Coronary artery (tissue), 2 donors: Measurements from ENCODE around the gene MORF4L2.

Experiments used
- DNase-seq: peaks from one replicate; pipeline ENCODE4 v3.0.0-alpha.2; 2017; ENCODE audit warnings: low spot score
- H3K27ac ChIP-seq, 2 donors: fragments of 200-600 bp; sonication (generic); one replicate each; pipeline ENCODE4 v1.5.1; 2016 to 2019
- H3K4me3 ChIP-seq: fragments of 200-600 bp; sonication (generic); 2 replicates; pipeline ENCODE4 v1.5.1; 2016; ENCODE audit warnings: mild to moderate bottlenecking, moderate library complexity
- CTCF ChIP-seq: fragments of 200-600 bp; sonication (generic); IDR thresholded peaks from one replicate; pipeline ENCODE4 v1.5.1; 2019; ENCODE audit warnings: antibody characterized with exemption

MORF4L2 gene

DNA sequence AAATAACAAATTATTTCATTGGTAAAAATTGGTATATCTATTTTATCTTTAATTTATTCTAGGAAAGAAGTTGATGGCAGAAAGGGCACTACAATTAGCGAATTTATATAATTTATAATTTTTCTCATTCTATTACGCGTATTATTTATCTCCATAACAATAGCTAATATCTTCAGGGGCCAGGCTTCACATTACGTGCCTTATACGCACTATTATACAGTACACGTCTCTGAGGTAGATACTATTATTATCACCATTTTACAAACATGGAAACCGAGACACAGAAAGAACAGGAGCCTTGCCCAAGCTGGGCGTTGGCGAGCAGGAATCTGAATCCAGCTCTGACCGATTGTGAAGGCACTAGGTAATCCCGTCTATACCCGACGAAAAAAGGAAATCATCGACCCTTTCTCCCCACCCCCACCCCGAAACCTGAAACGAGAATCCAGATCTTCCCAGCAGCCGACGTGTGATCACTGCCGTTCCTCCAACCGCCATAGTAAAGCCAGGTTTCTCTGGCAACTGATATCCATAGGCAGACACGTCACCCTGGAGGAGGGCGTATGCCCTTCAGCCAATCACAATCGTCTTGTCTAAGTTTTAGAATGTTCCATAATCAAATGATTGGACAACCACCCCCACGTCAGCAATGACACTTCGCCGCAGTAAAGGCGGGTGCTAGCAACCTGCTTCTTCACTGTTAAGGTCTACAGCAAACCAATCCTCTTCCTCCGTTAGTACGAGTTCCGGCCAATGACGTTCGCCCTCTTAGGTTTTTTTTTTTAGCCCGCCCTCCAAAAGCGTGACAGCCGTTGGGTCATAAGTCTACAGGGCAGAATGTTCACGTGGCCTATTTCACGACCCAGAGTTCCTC lies at the start of gene MORF4L2:
Gene MORF4L2 (minus strand): TSS at position 501 of the 874 bp plus-strand sequence. CDS start 9,672 bp downstream, outside the sequence.
- DNase-seq: peak; percentile 96
- Histone ChIP-seq H3K4me3 (peak within 1 kb of the TSS; percentile 74), H3K27ac (peak within 1 kb of the TSS; percentile 88 to 96)
- no peak for TF ChIP-seq CTCF

DNA sequence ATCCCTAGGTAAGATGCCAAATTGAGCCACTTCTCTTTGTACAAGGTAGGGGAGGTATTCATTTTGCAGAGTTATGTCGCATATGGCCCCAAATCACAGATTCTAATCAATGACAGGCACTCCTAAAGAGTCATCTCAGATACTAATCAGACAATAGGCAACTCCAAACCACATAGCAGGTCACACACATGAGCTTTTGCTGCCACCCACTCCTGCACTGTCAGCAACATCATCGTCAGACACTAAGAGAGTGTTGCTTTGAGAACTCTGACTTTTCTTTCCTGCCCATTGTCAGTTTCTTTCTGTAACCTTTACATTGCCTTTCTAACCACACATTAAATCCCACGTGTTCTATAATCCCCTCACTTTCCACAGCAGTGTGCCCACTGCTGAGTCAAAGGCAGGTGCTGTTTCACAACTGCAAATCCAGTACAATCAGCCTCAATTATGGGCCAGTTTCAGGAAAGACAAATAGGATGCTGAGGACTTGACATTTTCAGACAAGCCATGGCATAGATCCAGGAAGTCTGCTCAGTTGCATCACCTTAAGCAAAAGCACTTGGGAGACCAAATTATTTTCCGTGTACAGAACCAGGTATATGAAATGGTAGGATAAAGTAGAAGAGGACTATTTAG lies 47.7 kb upstream of the MORF4L2 start:
- Histone ChIP-seq H3K4me3 (no peak overlapping the region), H3K27ac (no peak overlapping the region)
- no peak for TF ChIP-seq CTCF
- DNase-seq: no peak

DNA sequence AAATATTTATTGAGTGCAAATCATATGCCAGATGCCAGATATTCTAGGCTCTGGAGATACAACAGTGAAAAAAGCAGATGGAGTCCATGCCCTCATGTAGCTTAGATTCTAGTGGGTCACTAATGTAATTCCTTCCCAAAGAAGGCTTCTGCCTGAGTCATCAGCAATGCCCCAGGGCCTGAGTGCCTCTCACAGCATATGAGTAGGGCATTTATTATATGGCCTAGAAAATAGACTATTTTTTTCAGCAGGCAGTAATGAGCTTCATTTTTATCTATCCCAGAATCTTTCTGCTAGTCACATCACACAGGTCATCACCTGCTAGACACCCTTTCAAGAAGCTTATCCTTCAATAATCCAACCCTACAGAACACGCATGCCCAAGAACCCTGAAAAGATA lies 46.5 kb upstream of the MORF4L2 start:
- no peak overlapping the region for H3K4me3 ChIP-seq
- H3K27ac ChIP-seq: no peak overlapping the region
- TF ChIP-seq CTCF: no peak
- no peak for DNase-seq

GRCh38 chrX:103730796-103731493 lies 44.4 kb upstream of the MORF4L2 start:
- H3K27ac ChIP-seq: peak overlapping the region in 1 of 2 donors; percentile 19
- no peak overlapping the region for H3K4me3 ChIP-seq
- no peak for TF ChIP-seq CTCF
- DNase-seq: no peak

DNA sequence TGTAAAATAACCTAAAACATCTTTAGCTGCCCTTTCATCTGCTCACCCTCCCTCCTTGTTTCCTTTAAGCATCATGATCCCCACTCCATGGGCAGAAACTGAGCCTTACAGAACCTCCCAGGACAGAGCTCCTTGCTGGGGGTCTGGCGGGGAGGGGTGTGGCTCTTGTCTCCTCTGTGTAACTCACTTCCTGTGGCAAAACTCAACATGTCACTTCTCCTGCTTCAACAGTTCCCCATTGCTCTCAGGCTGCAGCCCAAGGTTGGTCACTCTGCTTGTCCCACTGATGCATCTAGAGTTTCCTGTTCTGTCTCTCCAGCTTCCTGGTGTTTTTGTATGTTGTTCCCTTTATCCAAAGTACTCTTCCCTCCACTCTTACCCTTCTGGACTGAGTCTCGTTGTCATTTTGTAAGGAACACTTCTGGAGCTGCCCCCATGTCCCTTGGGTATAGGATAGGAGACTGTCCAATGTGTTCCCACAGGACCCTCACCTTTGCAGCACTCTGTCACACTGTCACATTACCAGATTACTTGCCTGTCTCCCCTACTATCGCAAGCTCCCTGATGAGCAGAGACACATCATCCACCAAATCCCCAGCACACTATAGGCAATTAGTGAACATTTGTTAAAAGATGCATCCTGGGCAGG lies 43.8 kb upstream of the MORF4L2 start:
- H3K4me3 ChIP-seq: no peak overlapping the region
- H3K27ac ChIP-seq: peak overlapping the region in 1 of 2 donors; percentile 19
- TF ChIP-seq CTCF: no peak
- no peak for DNase-seq

GRCh38 chrX:103729015-103729414 lies 42.5 kb upstream of the MORF4L2 start:
- H3K27ac ChIP-seq: no peak overlapping the region
- no peak for DNase-seq

More at GRCh38 chrX:103729015-103729414, 42.5 kb upstream of the MORF4L2 start:
- no peak for TF ChIP-seq CTCF
- no peak overlapping the region for H3K4me3 ChIP-seq
